CD4-positive, alpha-beta T cell treated with Interleukin-1 beta for 1 hour (primary cell): Measurements from ENCODE around the gene CAV1.

Source experiments
- DNase-seq, 2 donors: peaks; one replicate each; pipeline ENCODE4 v3.0.0-alpha.2; 2020 to 2022

CAV1 gene

GRCh38 chr7:116560021-116560970, 35.5 kb downstream of the CAV1 start:
- no peak for DNase-seq

- no peak for DNase-seq
These were observed 37.1 kb downstream of the CAV1 start for GRCh38 chr7:116561697-116562483.

- no peak for DNase-seq
These were observed 37.8 kb downstream of the CAV1 start for GRCh38 chr7:116562529-116563121.

GRCh38 chr7:116565981-116566380, 41.1 kb downstream of the CAV1 start:
- DNase-seq = no peak

- DNase-seq = no peak
These were observed 41.8 kb downstream of the CAV1 start for GRCh38 chr7:116566666-116567065.

- DNase-seq = no peak
These were observed 44.9 kb downstream of the CAV1 start for GRCh38 chr7:116569737-116570136.

- no peak for DNase-seq
These were observed 45.5 kb downstream of the CAV1 start for GRCh38 chr7:116570306-116570705.

- DNase-seq = no peak
These were observed 46.2 kb downstream of the CAV1 start for GRCh38 chr7:116571037-116571436.

- DNase-seq = no peak
These were observed 46.7 kb downstream of the CAV1 start for GRCh38 chr7:116571552-116571951.

- DNase-seq = no peak
These were observed 47.2 kb downstream of the CAV1 start for GRCh38 chr7:116572036-116572435.

- DNase-seq = no peak
These were observed 48.7 kb downstream of the CAV1 start for GRCh38 chr7:116573541-116573940.

GRCh38 chr7:116574025-116574822, 49.4 kb downstream of the CAV1 start:
- no peak for DNase-seq

- DNase-seq = no peak
These were observed 51.0 kb downstream of the CAV1 start for GRCh38 chr7:116575853-116576252.

GRCh38 chr7:116576350-116577319, 51.8 kb downstream of the CAV1 start:
- no peak for DNase-seq

GRCh38 chr7:116577320-116577871, 52.6 kb downstream of the CAV1 start:
- DNase-seq = no peak

GRCh38 chr7:116578526-116578925, 53.7 kb downstream of the CAV1 start:
- no peak for DNase-seq

GRCh38 chr7:116579322-116579721, 54.5 kb downstream of the CAV1 start:
- DNase-seq = no peak

GRCh38 chr7:116579835-116580234, 55.0 kb downstream of the CAV1 start:
- no peak for DNase-seq

- no peak for DNase-seq
These were observed 57.4 kb downstream of the CAV1 start for GRCh38 chr7:116582164-116582732.

- no peak for DNase-seq
These were observed 58.1 kb downstream of the CAV1 start for GRCh38 chr7:116582806-116583444.
